Right ventricle myocardium inferior (tissue), 1 donor: ENCODE measurements around the gene HRCT1. TPM values are rescaled to one million over a fixed set of nuclear protein-coding genes. Genes with fewer than 3 reads are reported as not detected.
"Not testable (repeated sequence)": the region's sequence is repeated elsewhere in the genome, so short reads cannot be mapped to it uniquely, and the experiment has no call there.

Experiments used
- ATAC-seq: fragments of 200-7000 bp; cut with Tn5 transposase; one replicate; pipeline ENCODE4 v1.9.1; 2020; ENCODE audit warnings: mild to moderate bottlenecking, moderate library complexity
- DNase-seq: peaks from one replicate; pipeline ENCODE4 v3.0.0; 2021; ENCODE audit errors: missing footprints
- intact Hi-C: fragments of 100-400 bp; cut with DNase I; formaldehyde crosslinking; loops from one replicate; pipeline ENCODE4 v1.11.0; 2022
- total RNA-seq: library from RNA; stranded (reverse); fragmentation: NEBNext Ultra II Directional; extraction: Animal tissue kit (Norgen Biotek cat#: 25700); gene quantifications from one replicate; pipeline ENCODE4 v1.2.1, GENCODE V29; 2021
- donor health status: DM: no; HTN: yes; CAD: no; lungs with severe emphysema.

The HRCT1 gene
- total RNA-seq, 1 donor from 2014 or later = 8.1 TPM

DNA sequence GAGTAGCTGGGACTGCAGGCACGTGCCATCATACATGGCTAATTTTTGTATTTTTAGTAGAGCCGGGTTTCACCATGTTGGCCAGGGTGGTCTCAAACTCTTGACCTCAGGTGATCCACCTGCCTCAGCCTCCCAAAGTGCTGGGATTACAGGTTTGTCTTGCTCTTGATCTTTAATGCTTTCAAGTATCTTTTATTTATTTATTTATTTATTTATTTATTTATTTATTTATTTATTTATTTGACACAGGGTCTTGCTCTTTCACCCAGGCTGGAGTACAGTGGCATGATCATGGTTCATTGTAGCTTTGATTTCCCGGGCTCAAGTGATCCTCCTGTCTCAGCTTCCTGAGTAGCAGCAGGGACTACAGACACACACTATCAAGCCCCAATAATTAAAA, 21.1 kb upstream of the HRCT1 start:
- DNase-seq, ATAC-seq: not testable (repeated sequence)
- intact Hi-C loops = loop anchor here (10.0 kb wide), 1 partner anchor 240 kb away; no protein-coding TSS in a partner anchor

DNA sequence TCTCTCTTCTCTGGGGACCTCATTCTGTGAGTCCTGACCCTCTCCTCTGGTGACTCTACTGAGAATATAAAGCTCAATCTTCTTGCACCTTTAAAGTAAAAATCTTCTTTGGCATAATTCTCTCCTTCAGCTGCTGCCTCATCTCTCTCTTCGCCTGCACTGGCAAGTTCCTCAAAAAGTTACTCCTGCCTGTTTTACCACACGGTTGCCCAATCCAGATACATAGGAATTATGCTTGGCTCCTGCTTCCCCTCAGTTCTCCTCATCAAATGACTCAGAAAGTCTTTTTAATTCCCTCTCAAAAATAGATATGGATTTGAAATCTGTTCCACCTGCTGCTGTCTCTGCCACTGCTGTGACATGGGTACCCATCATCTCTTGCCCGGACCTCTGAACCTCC, 14.4 kb upstream of the HRCT1 start:
- no peak for ATAC-seq
- no peak for DNase-seq
- intact Hi-C loops = no loop called here

DNA sequence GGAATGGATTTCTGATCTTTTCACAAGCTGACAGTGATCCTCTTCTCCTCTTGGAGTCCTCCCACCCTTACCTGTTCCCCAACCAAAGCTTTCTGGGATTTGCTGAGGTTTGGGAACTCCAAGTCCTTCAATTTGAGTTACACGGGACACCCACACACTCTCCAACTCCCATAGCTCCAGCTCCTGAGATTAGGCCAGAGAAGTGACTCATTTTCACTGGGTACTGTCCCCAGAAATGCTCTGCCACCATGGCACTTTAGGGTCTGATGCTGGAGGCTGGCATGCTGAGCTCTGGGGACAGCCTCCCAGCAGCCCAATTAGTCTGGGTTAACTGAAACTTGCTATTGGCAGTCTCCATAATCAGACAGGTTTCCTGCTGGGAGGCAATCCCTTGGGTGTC, 14.0 kb upstream of the HRCT1 start:
- DNase-seq = no peak
- no peak for ATAC-seq
- intact Hi-C loops = no loop called here

DNA sequence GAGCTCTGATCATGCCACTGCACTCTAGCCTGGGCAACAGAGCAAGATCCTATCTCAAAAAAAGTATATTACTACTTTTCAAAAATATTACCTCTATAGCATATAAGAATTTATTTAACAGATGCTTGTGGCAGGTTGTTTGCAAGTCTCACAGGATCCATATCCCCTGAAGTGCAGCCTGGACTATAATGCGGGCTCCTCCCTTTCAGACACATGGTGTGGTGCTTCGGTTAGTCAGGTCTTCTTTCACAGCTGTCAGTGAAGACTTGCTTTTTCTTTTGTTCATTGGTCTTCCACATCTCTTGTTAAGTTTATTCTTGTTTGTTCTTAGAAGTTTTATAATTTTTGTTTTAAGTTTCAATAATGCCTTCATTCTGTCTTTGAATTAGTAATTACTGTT, 9.4 kb upstream of the HRCT1 start:
- no peak for DNase-seq
- no peak for ATAC-seq
- intact Hi-C loops = no loop called here

DNA sequence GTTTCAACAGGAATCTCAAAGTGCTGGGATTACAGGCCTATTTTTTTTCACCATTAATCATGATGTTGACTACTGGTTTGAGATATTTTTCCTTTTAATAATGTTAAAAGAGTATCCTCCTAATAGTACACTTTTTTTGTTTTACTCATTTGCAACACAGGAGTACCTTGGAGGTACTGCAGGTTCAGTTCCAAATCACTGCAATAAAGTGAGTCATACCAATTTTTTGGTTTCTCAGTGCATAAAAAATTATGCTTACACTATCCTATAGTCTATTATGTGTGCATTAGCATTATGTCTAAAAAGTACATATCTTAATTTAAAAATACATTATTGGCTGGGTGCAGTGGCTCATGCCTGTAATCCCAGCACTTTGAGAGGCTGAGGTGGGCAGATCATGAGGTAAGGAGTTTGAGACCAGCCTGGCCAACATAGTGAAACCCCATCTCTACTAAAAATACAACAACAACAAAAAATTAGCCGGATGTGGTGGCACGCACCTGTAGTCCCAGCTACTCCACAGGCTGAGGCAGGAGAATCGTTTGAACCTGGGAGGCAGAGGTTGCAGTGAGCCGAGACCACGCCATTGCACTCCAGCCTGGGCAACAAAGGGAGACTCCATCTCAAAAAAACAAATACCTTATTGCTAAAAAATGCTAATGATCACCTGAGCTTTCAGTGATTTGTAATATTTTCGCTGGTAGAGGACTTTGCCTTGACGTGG, 8.5 kb upstream of the HRCT1 start:
- ATAC-seq, intact Hi-C loops, DNase-seq: not testable (repeated sequence)

DNA sequence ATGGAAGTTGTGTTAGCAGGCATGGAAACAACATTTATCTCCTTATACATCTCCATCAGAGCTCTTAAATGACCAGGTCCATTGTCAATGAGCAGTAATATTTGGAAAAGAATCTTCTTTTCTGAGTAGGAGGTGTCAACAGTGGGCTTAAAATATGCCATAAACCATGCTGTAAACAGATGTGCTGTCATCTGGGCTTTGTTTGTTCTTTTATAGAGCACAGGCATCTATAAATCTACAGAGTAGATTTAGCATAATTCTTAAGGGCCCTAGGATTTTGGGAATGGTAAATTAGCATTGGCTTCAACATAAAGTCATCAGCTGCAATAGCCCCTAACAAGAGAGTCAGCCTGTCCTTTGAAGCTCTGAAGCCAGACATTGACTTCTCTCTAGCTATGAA, 7.7 kb upstream of the HRCT1 start:
- ATAC-seq (no peak), DNase-seq (no peak)
- intact Hi-C loops = no loop called here

DNA sequence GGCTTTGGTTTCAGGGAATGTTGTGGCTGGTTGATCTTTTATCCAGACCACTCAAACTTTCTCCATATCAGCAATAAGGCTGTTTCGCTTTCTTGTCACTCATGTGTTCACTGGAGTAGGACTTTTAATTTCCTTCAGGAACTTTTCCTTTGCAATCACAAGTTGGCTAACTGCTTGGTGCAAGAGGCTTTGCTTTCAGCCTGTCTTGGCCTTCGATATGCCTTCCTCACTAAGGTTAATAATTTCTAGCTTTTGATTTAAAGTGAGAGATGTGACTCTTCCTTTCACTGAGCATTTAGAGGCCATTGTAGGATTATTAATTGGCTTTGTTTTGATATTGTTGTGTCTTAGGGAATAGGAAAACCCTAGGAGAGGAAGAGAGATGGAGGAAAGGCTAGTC, 7.0 kb upstream of the HRCT1 start:
- no peak for DNase-seq
- intact Hi-C loops = no loop called here
- no peak for ATAC-seq

DNA sequence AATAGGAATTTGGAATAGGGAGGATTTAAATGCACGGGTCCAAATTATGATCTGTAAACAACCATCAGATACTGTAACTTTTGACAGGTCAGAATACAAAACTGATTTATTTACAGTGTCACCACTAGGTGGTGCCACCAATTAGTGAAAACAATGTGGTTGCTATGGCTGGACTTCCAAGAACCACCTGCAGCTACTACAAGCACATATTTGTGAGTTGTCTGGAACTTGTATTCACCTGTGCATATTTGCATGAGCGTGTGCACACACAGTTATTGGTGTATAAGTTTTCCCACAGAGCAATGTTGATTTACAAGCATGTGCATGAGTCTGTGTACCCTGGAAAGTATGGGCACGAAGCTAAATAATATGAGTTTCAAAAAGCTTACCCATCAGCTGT, 3.0 kb upstream of the HRCT1 start:
- no peak for ATAC-seq
- intact Hi-C loops = loop anchor here (1.0 kb wide), 2 partner anchors 42 to 120 kb away; no protein-coding TSS in a partner anchor
- DNase-seq = no peak

DNA sequence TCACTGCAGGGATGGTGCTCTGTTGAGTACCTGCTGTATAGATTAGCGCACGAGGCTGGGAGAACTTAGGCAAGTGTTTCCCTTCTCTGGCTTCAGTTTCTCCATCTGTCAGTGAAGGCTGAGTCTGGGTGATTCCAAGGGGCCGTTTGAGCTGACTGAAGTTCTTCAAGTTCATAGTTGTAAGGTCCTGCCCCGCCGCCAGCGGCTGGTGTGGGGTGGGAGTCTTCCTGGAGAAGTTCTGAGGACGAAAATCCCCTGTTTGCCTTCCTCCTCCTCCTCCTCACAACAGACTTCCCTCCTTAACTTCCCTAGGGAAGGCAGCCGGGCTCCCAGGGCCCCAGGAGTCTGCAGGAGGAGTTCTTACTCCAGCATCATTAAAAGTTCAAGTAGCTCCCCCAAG, 1.7 kb upstream of the HRCT1 start:
- intact Hi-C loops = no loop called here
- ATAC-seq = no peak
- DNase-seq = no peak

DNA sequence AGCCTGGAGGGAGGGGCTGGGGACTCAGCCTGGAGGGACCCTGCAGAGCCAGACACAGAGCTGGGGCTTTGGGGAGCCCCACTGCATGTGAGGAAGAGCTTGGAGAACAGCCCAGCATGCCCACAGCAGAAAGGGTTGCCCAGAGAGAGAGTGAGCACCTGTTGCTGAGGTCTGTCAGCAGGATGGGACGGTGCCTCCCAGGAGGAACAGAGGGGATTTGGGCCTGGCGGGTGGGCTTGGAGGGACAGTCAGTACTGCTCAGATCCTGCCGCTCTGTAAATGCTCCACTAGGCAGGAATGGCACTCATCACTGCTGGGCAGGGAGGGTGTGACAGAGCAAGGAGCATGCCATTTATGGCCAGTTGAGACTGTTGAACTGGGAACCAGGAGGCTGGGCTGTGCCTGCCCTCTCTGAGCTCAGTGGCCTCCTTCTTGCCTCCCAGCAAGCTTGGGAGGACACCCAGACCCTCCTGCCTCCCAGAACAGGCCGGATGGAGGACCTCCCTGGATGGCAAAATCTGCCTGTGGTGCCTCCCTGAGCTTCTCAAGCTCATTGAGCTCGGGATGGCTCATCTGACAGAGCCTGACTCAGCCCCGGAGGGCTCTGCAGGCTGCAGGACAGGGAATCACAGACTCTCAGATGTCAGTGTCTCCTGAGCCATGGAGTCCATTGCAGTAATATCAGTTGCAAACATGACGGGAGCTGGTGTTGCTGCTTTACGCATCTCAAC, 786 bp upstream of the HRCT1 start:
- no peak for DNase-seq
- ATAC-seq = no peak

DNA sequence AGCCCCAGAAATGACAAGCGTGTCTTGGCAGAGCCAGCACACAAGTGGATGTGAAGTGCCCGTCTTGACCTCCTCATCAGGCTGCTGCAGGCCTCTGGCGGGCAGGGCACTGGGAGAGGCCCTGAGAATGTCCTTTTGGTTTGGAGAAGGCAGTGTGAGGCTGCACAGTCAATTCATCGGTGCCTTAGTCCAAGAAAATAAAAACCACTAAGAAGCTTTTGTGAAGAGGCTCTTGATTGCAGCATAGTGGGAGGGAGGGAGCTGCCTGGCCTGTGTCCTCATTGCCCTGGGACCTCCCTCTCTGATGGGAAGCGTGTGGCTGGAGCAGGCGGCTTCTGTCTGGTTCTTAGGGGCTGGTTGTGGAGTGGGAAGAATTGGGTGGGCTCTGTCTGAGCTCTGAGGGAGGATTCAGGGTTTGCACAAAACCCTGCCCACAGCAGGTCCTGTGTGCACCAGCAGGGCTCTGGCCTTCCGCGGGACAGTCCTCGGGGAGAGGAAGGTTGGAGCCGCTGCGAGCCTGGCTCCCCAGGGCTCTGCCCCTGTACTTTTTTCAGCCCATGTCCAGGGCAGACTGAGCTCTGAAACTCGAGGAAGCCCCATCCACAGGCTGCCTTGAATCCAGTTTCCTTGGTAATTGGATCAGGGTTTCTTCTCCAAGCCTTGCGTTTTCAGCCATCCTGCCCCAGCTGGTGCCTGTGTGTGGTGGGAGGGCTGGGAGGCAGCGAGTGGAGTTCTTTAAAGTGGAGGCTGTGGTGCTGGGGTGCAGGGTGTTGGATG, 1.1 kb downstream of the HRCT1 start:
- ATAC-seq = peak; percentile 65
- intact Hi-C loops = no loop called here

More for the DNA sequence above, 786 bp upstream of the HRCT1 start:
- intact Hi-C loops = no loop called here

DNA sequence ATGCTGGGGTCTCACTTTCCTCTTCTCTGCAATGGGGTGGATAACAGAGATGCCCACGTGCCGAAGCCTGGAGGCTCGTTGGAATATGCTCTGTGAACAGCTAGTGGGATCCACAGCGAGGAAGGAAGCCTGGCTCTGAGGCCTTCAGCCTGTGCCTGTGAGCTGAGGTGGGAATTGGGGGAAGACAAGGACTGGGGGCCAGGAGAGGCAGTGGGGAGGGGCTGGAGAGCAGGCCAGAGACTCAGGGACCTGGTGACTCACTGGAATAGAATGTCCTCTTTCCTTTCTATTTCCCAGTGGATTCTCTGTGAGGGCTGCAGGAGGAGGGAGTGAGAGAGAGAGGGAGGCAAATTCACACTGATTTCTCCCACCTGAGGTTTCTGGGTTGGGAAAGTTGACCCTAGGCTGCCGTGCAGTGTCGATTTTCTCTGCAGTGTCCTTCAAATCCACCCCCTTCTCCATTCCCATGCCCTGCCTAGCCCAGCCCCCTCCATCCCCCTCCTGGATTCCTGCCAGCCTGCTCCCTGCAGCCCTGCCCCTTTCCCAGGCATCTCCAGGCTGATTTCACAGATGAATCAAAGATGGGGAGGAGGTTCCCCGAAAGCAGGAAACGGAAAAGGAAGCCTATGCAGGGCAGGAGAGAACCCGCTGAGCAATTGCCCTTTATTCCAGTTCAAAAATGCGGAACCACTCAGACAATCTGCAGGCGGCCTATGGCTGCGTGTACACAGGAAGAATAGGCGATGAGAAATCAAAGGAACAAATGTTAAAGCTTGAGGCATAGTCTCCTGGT, 1.9 kb downstream of the HRCT1 start:
- peak; percentile 64 for ATAC-seq
- intact Hi-C loops = no loop called here
- DNase-seq = peak; percentile 77

More for the DNA sequence above, 1.1 kb downstream of the HRCT1 start:
- peak; percentile 76 for DNase-seq

DNA sequence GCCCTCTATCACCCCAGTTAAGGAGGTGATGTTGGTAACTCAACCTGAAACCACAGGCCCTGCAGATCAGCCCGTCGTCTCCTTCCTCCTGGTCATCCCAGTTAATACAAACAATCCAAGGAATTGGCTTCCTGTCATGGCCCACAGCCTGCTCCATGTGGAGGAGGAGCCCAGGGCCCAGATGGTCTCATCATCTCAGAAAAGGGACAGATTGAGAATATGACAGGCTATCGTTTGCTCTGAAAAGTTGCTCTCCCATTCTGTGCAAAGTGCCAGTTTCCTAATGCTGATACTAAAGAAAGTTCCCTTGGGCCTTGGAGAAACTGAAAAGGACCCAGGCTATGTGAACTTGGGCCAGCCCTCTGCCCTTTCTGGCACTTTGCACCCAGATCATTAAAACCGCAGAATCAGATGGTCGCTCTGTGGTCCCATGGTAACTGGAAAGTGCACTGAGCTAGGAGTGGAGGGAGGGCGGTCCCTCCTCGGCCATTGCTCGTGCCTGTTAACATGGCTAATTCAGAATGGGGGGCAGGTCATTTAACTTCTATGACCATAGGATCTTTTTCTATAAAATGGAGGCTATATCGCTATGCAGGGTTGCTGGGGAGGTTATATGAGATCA, 2.6 kb downstream of the HRCT1 start:
- ATAC-seq = peak; percentile 7
- peak; percentile 78 for DNase-seq
- intact Hi-C loops = no loop called here

DNA sequence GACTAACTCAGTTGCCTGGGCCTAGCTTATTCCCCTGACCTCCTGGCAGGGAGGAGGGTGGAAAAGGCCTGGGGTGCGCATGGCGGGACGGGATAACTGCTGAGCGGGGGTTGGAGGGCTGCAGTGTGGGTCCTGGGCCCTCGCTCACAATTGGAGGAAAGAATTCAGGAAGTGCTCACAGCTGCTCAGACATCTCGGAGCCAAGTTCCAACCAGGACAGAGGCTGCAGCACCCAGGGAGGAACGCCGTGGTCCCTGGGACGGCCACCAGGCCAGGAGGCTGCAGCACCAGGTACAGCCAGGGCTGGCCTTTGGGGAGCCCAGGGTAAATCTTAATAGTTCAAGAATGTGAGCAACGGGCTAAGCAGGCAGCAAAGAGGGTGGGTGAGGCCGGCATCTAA, 3.3 kb downstream of the HRCT1 start, which contains the start of gene SPAAR:
TSS of gene SPAAR (plus strand) at position 217 of the 400 bp plus-strand sequence. CDS start 974 bp downstream, outside the sequence.
- DNase-seq (no peak), ATAC-seq (no peak)
- intact Hi-C loops = no loop called here

DNA sequence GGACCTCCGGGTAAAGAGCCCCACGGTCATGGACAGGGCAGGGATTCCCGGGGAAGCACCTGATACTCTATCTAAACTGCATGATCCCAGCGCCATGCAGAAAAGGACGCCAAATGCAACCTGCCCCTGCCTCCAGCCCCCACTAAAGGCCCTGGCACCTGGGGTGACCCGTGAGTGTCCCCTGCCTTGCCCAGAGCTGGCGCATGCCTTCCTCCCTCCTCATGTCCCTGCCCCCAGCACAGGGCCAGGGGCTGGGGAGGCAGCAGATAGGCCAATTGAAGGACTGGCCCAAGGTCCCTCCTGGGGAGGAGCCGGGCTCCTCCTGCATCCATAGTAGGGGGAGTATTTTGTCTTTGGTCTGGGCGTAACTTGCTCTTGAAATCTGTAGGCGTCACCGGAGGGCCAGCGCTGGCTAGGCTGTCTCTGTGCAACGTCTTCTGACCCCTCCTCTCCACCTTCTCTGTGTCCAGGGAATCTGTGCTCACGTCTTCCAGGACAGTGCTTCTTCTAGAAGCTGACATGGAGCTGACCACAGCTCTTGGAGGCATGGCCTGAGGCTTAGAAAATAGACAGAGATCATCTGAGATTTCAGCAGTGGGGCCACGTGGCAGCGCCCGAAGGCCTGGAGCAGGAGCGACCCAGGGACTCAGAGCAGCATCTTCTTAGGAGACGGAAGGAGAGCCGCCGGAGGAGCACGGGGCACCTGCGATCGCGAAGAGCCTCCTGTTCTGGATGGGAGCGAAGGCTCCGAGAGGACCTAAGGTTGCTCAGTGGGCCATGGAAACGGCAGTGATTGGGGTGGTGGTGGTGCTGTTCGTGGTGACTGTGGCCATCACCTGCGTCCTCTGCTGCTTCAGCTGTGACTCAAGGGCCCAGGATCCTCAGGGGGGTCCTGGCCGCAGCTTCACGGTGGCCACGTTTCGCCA, 3.9 kb downstream of the HRCT1 start:
- ATAC-seq = peak; percentile 20
- peak; percentile 85 for DNase-seq
- intact Hi-C loops = no loop called here

DNA sequence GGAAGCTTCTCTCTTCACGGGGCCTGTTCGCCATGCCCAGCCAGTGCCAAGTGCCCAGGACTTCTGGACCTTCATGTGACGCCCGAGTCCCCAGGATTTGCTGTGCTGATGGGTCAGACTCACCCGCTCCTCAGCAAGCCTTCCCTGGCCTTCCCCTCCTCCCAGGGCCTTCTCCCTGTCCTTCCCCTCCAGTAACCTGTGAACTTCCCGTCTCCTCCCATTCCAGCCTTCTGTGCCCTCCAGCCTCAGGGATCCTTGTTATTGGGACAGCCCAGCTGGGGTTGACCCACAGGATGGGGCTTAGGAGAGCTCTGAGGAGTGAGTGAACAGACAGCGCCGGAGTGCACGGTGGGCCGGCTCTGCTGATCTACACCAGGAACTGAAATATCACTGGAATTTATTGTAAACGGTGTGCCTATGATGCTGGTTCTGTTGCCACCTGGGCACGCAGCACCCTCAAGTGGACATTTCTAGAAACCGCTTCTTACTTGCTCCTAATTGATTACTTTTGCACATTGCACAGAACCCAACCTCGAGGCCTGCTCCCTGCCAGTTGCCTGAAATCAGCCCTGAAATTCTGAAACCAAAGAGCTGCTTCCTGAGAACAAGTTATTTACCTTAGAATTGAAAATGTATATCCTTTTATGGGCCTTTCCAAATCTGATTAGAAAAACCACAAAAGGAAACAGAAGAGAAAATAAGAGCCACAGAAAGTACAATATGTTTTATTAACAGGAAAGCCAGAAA, 4.8 kb downstream of the HRCT1 start:
- ATAC-seq (no peak), DNase-seq (no peak)
- intact Hi-C loops = no loop called here

DNA sequence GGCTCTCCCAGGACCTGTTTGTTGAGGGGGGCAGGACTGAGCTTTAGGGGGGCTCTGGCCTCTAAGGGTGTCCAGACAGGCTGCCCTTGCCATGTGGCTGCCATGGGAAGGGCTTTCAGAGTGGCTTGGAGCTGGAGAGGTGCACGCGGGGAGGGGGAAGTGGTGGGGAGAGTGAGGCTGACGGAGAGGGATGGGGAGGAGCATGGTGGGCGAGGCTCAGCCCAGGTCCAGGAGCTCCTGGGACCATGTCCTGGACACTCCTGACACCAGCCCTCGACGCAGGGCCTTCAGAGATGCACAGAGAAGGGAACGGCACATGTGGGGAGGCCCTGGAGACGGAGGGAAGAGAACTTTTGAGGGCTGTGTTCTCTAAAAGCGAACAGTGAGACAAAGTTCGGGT, 5.7 kb downstream of the HRCT1 start:
- DNase-seq (no peak), ATAC-seq (no peak)
- intact Hi-C loops = no loop called here
